ENCODE data around the gene IFI35.
"Not testable (repeated sequence)": the region's sequence is repeated elsewhere in the genome, so short reads cannot be mapped to it uniquely, and the experiment has no call there.

DNA sequence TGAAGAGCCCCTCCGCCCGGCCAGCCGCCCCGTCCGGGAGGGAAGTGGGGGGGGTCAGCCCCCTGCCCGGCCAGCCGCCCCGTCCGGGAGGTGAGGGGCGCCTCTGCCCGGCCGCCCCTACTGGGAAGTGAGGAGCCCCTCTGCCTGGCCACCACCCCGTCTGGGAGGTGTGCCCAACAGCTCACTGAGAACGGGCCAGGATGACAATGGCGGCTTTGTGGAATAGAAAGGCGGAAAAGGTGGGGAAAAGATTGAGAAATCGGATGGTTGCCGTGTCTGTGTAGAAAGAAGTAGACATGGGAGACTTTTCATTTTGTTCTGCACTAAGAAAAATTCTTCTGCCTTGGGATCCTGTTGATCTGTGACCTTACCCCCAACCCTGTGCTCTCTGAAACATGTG, 33.3 kb upstream of the IFI35 start:
- TF ChIP-seq POLR2A (IDR thresholded peaks at IDR 0.05; ENCODE audit: low read length); GATA1 (IDR thresholded peaks at IDR 0.05; ENCODE audit: low read depth, low read length): not testable (repeated sequence)
